IMR-90 (cell line): ENCODE data around the gene MALL. TPM values are rescaled to one million over a fixed set of nuclear protein-coding genes. Genes with fewer than 3 reads are reported as not detected.

Experiments
- ATAC-seq: fragments of 200-7000 bp; cut with Tn5 transposase; 2 replicates; pipeline ENCODE4 v1.9.1; 2020; ENCODE audit warnings: low read depth, mild to moderate bottlenecking, moderate library complexity
- BruUV-seq: library from RNA; stranded (reverse); fragments of 400-500 nt; replicated peaks from 2 replicates; lab custom pipeline; 2021; lab: Mats Ljungman, UMichigan
- CTCF ChIA-PET: fragments of 300-600 bp; formaldehyde crosslinking; extraction: SDS; loops from one replicate; lab custom pipeline; 2021; ENCODE audit warnings: antibody characterized with exemption; lab: Yijun Ruan, JAX
- POLR2A ChIA-PET: fragments of 300-600 bp; sonication (Branson Sonifier 250); formaldehyde crosslinking; loops from one replicate; lab custom pipeline; 2022; ENCODE audit warnings: antibody characterized with exemption; ENCODE audit not compliant: unreplicated experiment; lab: Charles Lee
- DNase-seq: peaks from one replicate; pipeline ENCODE4 v3.0.0; 2013
- H2AFZ ChIP-seq: replicated peaks from 2 replicates; pipeline ENCODE3; 2013; ENCODE audit warnings: low read length, mild to moderate bottlenecking; ENCODE audit not compliant: poor library complexity
- H2AK5ac ChIP-seq: 2 replicates; pipeline ENCODE4 v1.6.1; 2013; ENCODE audit warnings: low read depth, low read length, inconsistent platforms
- H2AK9ac ChIP-seq: replicated peaks from 2 replicates; pipeline ENCODE3; 2013; ENCODE audit warnings: mild to moderate bottlenecking, low read depth, low read length, moderate library complexity; ENCODE audit not compliant: poor library complexity
- H2BK120ac ChIP-seq: 2 replicates; pipeline ENCODE4 v1.6.1; 2013; ENCODE audit warnings: low read depth, low read length, inconsistent platforms
- H2BK15ac ChIP-seq: 3 replicates; pipeline ENCODE4 v1.6.1; 2013; ENCODE audit warnings: low read depth, low read length, inconsistent platforms
- H2BK20ac ChIP-seq: 2 replicates; pipeline ENCODE4 v1.6.1; 2013; ENCODE audit warnings: low read depth, mild to moderate bottlenecking, inconsistent platforms, low read length, moderate library complexity
- H2BK5ac ChIP-seq: 2 replicates; pipeline ENCODE4 v1.6.1; 2013; ENCODE audit warnings: mild to moderate bottlenecking, low read depth, low read length, inconsistent platforms; ENCODE audit not compliant: poor library complexity, severe bottlenecking
- H3K14ac ChIP-seq: replicated peaks from 2 replicates; pipeline ENCODE4 v1.6.1; 2013; ENCODE audit warnings: low read depth, low read length, inconsistent platforms
- H3K18ac ChIP-seq: 2 replicates; pipeline ENCODE4 v1.6.1; 2013; ENCODE audit warnings: low read depth, low read length, control low read depth
- H3K23ac ChIP-seq: 2 replicates; pipeline ENCODE4 v1.6.1; 2013; ENCODE audit warnings: low read depth, low read length, inconsistent platforms
- H3K27ac ChIP-seq: 2 replicates; pipeline ENCODE4 v1.5.1; 2013; ENCODE audit warnings: mild to moderate bottlenecking, control low read depth, low read length; ENCODE audit not compliant: insufficient read depth
- H3K27me3 ChIP-seq: 2 replicates; pipeline ENCODE4 v1.6.1; 2013; ENCODE audit warnings: low read length; ENCODE audit not compliant: control insufficient read depth, insufficient read depth
- H3K36me3 ChIP-seq: 2 replicates; pipeline ENCODE4 v1.6.1; 2013; ENCODE audit warnings: low read length, mixed read lengths; ENCODE audit not compliant: control insufficient read depth, insufficient read depth
- H3K4ac ChIP-seq: 2 replicates; pipeline ENCODE4 v1.6.1; 2013; ENCODE audit warnings: low read depth, low read length, inconsistent platforms
- H3K4me1 ChIP-seq: 2 replicates; pipeline ENCODE4 v1.6.1; 2013; ENCODE audit warnings: low read length, mixed read lengths; ENCODE audit not compliant: control insufficient read depth, insufficient read depth
- H3K4me2 ChIP-seq: 2 replicates; pipeline ENCODE4 v1.6.1; 2013; ENCODE audit warnings: low read depth, mild to moderate bottlenecking, control low read depth, low read length, moderate library complexity
- H3K4me3 ChIP-seq: 2 replicates; pipeline ENCODE4 v1.5.1; 2013; ENCODE audit warnings: low read depth, mild to moderate bottlenecking, control low read depth, low read length, moderate library complexity; ENCODE audit not compliant: insufficient read depth
- H3K56ac ChIP-seq: 2 replicates; pipeline ENCODE4 v1.6.1; 2013; ENCODE audit warnings: low read length, inconsistent platforms; ENCODE audit not compliant: insufficient read depth; ENCODE audit errors: extremely low read depth
- H3K79me1 ChIP-seq, 2 experiments: 2 replicates each; pipeline ENCODE4 v1.6.1; 2013; ENCODE audit warnings: low read length in 2 of 2, inconsistent platforms in 1 of 2, low read depth in 1 of 2
- H3K9ac ChIP-seq: 2 replicates; pipeline ENCODE4 v1.6.1; 2013; ENCODE audit warnings: low read depth, low read length, control low read depth
- H3K9me1 ChIP-seq: 2 replicates; pipeline ENCODE4 v1.6.1; 2013; ENCODE audit warnings: low read length, inconsistent platforms; ENCODE audit not compliant: insufficient read depth
- H3K9me3 ChIP-seq: 2 replicates; pipeline ENCODE4 v1.6.1; 2013; ENCODE audit warnings: low read length; ENCODE audit not compliant: control insufficient read depth, insufficient read depth
- H4K20me1 ChIP-seq: 2 replicates; pipeline ENCODE4 v1.6.1; 2013; ENCODE audit warnings: low read length, inconsistent platforms; ENCODE audit not compliant: insufficient read depth
- H4K5ac ChIP-seq: 2 replicates; pipeline ENCODE4 v1.6.1; 2013; ENCODE audit warnings: mild to moderate bottlenecking, low read depth, low read length, control low read depth
- H4K8ac ChIP-seq, 2 experiments: 2 replicates each; pipeline ENCODE4 v1.6.1; 2013; ENCODE audit warnings: low read depth in 2 of 2, low read length in 2 of 2, control low read depth in 1 of 2, inconsistent platforms in 1 of 2
- H4K91ac ChIP-seq: 2 replicates; pipeline ENCODE4 v1.6.1; 2013; ENCODE audit warnings: low read depth, low read length, inconsistent platforms; ENCODE audit not compliant: insufficient read depth
- BHLHE40 ChIP-seq: fragments of 150-350 bp; IDR thresholded peaks from 2 replicates; pipeline ENCODE4 v1.6.1; 2016; ENCODE audit warnings: mild to moderate bottlenecking, low read depth, low read length
- CHD1 ChIP-seq: IDR thresholded peaks from 2 replicates; pipeline ENCODE4 v1.6.1; 2012; ENCODE audit warnings: low read depth, low read length, improper control_type of control experiment
- ELK1 ChIP-seq: fragments of 150-350 bp; IDR thresholded peaks from 2 replicates; pipeline ENCODE4 v1.6.1; 2016; ENCODE audit warnings: low read depth, mild to moderate bottlenecking, low read length, moderate library complexity, borderline replicate concordance
- FOS ChIP-seq: fragments of 150-350 bp; IDR thresholded peaks from 2 replicates; pipeline ENCODE4 v1.6.1; 2016; ENCODE audit warnings: low read depth, low read length
- MAZ ChIP-seq: IDR thresholded peaks from 2 replicates; pipeline ENCODE4 v1.6.1; 2012; ENCODE audit warnings: low read depth, mild to moderate bottlenecking, low read length, improper control_type of control experiment, moderate library complexity, borderline replicate concordance
- MXI1 ChIP-seq: IDR thresholded peaks from 2 replicates; pipeline ENCODE4 v1.6.1; 2012; ENCODE audit warnings: low read depth, mild to moderate bottlenecking, low read length, moderate library complexity, borderline replicate concordance
- NFE2L2 ChIP-seq: fragments of 150-350 bp; IDR thresholded peaks from 2 replicates; pipeline ENCODE4 v1.6.1; 2016; ENCODE audit warnings: low read depth, mild to moderate bottlenecking, low read length
- POLR2A ChIP-seq: IDR thresholded peaks from 2 replicates; pipeline ENCODE4 v1.6.1; 2012; ENCODE audit warnings: mild to moderate bottlenecking, low read depth, low read length
- RCOR1 ChIP-seq: IDR thresholded peaks from 2 replicates; pipeline ENCODE4 v1.6.1; 2012; ENCODE audit warnings: mild to moderate bottlenecking, low read length, improper control_type of control experiment; ENCODE audit not compliant: insufficient replicate concordance
- RFX5 ChIP-seq: IDR thresholded peaks from 2 replicates; pipeline ENCODE4 v1.8.0; 2012; ENCODE audit warnings: low read depth, mild to moderate bottlenecking, low read length, moderate library complexity
- SMC3 ChIP-seq: fragments of 150-350 bp; IDR thresholded peaks from 2 replicates; pipeline ENCODE4 v1.6.1; 2016; ENCODE audit warnings: low read depth, mild to moderate bottlenecking, antibody characterized with exemption, low read length, moderate library complexity
- USF2 ChIP-seq: fragments of 150-350 bp; IDR thresholded peaks from 2 replicates; pipeline ENCODE4 v1.6.1; 2017; ENCODE audit warnings: mild to moderate bottlenecking, antibody characterized with exemption, low read length, low read depth
- WGBS, 2 experiments: methylation state at CpG; one replicate each; pipeline versions ENCODE4 v1.1.5 to v1.1.7; 2013; ENCODE audit warnings: missing lambda C conversion rate in 2 of 2; ENCODE audit not compliant: insufficient read length in 1 of 2; ENCODE audit errors: extremely low coverage in 2 of 2; 5-methylcytosine and 5-hydroxymethylcytosine counted together
- dilution Hi-C: fragments of 300-500 bp; cut with HindIII; formaldehyde crosslinking; loops from one replicate; pipeline ENCODE4 v1.14.3; 2018; ENCODE audit warnings: low sequenced_read_pairs; ENCODE audit not compliant: unreplicated experiment
- in situ Hi-C: fragments of 300-500 bp; cut with MboI; formaldehyde crosslinking; loops from 3 replicates; pipeline ENCODE4 v1.14.3; 2019; ENCODE audit warnings: low sequenced_read_pairs, inconsistent platforms, mixed read lengths
- intact Hi-C: fragments of 100-400 bp; cut with micrococcal nuclease; formaldehyde crosslinking; loops from 2 replicates; pipeline ENCODE4 v1.10.0; 2022
- polyA plus RNA-seq, 3 experiments: library from polyadenylated mRNA; depleted of rRNA; stranded (reverse); fragments of >200 nt; gene quantifications; 2 replicates each; pipeline ENCODE4 v1.2.3, GENCODE V29; 2012; ENCODE audit warnings: low replicate concordance in 1 of 3
- total RNA-seq: library from RNA; depleted of rRNA; stranded (reverse); fragments of >200 nt; gene quantifications from 2 replicates; pipeline ENCODE4 v1.2.3, GENCODE V29; 2012
- TF ChIP-seq, protein P1 (sequence below): conservative IDR thresholded peaks from 2 replicates; pipeline ENCODE4 v1.5.1; 2012; ENCODE audit warnings: mild to moderate bottlenecking, low read depth, low read length, improper control_type of control experiment

The MALL gene
- total and polyA plus RNA-seq, 2 of the 4 experiments (the other 2 are of a cell fraction), result 1.6 TPM

GRCh38 chr2:110097506-110098220, 18.0 kb downstream of the MALL start:
- Histone ChIP-seq H3K27ac (no peak overlapping the region), H3K4me2 (no peak overlapping the region), H2BK20ac (no peak overlapping the region), H2AK5ac (no peak overlapping the region), H3K18ac (no peak overlapping the region), H3K4me1 (peaks cover 15% of the 10 kb centered on the region), H3K4me3 (no peak overlapping the region), H4K8ac (no peak overlapping the region), H3K79me1 (peaks cover 0 to 1% of the 10 kb centered on the region in 2 experiments; a peak in 1 of 4 replicates), H2AFZ (no peak overlapping the region), H3K4ac (no peak overlapping the region), H3K9ac (no peak overlapping the region), H3K9me1 (peaks cover 19% of the 10 kb centered on the region), H4K20me1 (no peaks in the 10 kb centered on the region), H3K36me3 (no peaks in the 10 kb centered on the region), H3K27me3 (no peaks in the 10 kb centered on the region), H2BK5ac (no peak overlapping the region), H3K14ac (no peak overlapping the region), H4K91ac (no peak overlapping the region), H2BK15ac (no peak overlapping the region), H3K9me3 (no peaks in the 10 kb centered on the region), H3K23ac (no peak overlapping the region), H2BK120ac (no peak overlapping the region), H4K5ac (no peak overlapping the region), H3K56ac (no peak overlapping the region), H2AK9ac (no peak overlapping the region)
- in situ Hi-C loops, result no loop called here
- POLR2A ChIA-PET, result no interaction called here
- CTCF ChIA-PET, result no interaction called here
- intact Hi-C loops, result no loop called here
- 86% methylated on average over 8 of the region's 14 CpGs; no CpG with 5 or more reads in 1 of the 2 experiments for WGBS, 2 experiments
- dilution Hi-C loops, result no loop called here
- BruUV-seq, result no TSS peak
- TF ChIP-seq FOS (no peak), NFE2L2 (no peak), POLR2A (no peak), USF2 (no peak), MXI1 (no peak), BHLHE40 (no peak), RFX5 (no peak), ELK1 (no peak), SMC3 (no peak), RCOR1 (no peak), MAZ (no peak), CHD1 (no peak)
- TF ChIP-seq, protein P1, sequence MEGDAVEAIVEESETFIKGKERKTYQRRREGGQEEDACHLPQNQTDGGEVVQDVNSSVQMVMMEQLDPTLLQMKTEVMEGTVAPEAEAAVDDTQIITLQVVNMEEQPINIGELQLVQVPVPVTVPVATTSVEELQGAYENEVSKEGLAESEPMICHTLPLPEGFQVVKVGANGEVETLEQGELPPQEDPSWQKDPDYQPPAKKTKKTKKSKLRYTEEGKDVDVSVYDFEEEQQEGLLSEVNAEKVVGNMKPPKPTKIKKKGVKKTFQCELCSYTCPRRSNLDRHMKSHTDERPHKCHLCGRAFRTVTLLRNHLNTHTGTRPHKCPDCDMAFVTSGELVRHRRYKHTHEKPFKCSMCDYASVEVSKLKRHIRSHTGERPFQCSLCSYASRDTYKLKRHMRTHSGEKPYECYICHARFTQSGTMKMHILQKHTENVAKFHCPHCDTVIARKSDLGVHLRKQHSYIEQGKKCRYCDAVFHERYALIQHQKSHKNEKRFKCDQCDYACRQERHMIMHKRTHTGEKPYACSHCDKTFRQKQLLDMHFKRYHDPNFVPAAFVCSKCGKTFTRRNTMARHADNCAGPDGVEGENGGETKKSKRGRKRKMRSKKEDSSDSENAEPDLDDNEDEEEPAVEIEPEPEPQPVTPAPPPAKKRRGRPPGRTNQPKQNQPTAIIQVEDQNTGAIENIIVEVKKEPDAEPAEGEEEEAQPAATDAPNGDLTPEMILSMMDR, result no peak
- no peak for DNase-seq
- no peak for ATAC-seq
